ENCODE results near the gene KRT222.

KRT222 gene

DNA sequence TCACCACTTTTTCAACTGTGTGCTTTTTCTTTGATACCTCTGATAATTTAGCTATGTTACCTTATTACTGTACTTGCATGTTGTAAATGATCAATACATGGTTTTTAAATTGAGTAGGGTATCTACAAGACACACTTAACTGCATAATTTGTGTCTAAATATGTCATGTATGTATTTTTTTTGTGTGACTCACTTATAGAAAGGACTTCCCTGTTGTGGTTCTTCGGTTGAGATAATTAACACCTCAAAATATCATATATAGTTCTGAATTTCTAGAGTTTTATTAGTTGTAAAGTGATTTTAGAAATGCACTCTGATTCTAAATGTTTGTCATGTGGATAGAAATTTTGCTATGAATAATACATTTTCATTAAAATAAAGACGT, 14.5 kb upstream of the KRT222 start:
- TF ChIP-seq, protein P1, sequence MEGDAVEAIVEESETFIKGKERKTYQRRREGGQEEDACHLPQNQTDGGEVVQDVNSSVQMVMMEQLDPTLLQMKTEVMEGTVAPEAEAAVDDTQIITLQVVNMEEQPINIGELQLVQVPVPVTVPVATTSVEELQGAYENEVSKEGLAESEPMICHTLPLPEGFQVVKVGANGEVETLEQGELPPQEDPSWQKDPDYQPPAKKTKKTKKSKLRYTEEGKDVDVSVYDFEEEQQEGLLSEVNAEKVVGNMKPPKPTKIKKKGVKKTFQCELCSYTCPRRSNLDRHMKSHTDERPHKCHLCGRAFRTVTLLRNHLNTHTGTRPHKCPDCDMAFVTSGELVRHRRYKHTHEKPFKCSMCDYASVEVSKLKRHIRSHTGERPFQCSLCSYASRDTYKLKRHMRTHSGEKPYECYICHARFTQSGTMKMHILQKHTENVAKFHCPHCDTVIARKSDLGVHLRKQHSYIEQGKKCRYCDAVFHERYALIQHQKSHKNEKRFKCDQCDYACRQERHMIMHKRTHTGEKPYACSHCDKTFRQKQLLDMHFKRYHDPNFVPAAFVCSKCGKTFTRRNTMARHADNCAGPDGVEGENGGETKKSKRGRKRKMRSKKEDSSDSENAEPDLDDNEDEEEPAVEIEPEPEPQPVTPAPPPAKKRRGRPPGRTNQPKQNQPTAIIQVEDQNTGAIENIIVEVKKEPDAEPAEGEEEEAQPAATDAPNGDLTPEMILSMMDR (IDR thresholded peaks at IDR 0.05): no peak

DNA sequence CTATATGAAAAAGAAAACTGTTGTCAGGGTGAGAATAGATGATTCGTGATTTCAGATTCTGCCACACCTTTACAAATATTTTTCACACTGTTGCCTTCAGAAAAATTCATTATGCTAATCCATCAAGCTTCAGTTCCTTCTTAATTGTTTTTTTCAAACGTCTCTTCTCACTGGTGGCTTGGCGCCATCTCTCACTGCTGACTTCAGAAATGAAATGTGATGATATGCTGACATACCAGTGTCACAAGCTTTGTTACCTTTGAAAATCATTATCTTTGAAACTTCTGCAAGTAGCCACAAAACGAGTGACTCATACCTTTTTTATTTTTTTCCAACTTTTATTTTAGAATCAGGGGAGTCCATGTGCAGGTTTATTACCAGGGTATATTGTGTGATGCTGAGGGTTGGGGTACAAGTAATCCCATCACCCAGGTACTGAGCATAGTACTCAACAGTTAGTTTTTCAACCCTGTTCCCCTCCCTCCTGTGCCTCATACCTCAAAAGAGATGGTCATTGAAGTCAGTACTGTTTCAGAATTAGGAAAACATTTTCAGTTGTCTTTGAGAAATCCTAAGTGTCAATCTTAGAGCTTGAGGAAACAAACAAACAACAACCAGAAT, 14.0 kb upstream of the KRT222 start:
- TF ChIP-seq, protein P1 (IDR thresholded peaks at IDR 0.05): no peak

DNA sequence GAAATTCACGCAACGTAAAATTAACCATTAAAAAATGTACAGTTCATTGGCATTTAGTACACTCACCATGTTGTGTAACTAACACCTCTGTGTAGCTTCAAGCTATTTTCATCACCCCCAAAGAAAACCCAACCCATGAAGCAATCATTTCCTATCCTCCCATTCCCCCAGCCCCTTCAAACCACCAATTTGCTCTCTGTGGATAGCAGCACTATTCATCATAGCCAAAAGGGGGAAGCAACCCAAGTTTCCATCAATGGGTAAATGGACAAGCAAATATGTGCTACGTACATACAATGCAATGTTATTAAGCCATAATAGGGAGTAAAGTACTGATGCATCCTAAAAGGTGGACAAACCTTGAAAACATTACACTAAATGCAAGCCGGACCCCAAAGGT, 10.9 kb upstream of the KRT222 start:
- TF ChIP-seq, protein P1 (IDR thresholded peaks at IDR 0.05): no peak

DNA sequence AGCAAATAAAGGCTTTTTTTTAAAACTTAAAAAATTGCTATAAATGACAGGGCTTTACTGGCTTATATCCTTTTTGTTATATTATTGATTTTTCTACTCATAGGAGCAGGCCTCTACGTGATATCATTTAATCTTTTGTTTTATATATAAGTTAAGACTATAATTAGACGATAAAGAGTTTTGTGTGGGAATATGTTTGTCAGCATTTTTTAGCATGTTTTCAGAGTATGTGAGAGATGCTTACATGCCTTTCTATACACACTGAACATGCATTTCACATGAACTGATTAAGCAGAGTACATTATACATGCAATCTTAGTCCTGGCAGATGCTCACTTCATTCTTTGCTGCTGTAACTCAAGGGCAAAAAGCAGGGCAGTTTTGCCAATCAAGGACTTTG, 7.7 kb upstream of the KRT222 start:
- TF ChIP-seq, protein P1 (IDR thresholded peaks at IDR 0.05): no peak

DNA sequence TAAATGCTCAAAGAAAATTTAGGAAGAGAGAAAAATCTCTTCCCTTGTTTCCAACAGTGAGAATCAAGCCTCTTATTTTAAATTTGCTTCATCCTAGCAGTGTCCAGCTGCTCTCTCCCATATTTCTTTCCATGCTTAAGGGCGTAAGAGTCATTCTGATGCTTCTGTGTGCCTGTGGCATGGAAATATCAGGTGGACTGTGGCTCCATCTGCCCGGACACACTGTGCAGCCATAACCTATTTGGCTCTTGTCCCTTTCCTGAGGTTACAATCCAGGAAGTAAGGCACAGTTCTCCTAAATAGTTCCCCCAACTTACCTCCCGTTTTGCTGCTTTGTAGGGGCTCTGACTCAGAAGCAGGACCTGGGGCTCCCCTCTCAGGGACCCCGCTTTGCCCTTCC, 6.3 kb upstream of the KRT222 start:
- TF ChIP-seq, protein P1 (IDR thresholded peaks at IDR 0.05): no peak

DNA sequence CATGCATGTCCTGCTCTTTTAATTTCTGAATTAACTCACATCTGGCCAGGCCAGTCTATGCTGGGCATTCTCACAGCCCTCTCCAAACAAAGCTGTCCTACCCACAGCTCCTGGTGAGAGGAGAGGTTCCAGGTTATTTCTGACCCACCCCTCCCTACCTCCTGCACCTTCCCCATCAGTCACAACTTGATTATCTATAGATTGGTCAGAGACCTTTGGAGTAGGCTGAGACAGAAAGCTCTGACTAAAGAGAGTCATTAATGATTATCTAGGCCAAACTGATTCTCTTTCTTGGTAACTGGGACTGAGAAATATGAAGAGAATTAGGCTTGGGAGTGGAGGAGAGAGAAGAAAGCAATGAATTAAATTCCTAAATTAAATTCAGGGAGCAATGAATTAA, 1.4 kb upstream of the KRT222 start:
- TF ChIP-seq, protein P1 (IDR thresholded peaks at IDR 0.05): no peak

DNA sequence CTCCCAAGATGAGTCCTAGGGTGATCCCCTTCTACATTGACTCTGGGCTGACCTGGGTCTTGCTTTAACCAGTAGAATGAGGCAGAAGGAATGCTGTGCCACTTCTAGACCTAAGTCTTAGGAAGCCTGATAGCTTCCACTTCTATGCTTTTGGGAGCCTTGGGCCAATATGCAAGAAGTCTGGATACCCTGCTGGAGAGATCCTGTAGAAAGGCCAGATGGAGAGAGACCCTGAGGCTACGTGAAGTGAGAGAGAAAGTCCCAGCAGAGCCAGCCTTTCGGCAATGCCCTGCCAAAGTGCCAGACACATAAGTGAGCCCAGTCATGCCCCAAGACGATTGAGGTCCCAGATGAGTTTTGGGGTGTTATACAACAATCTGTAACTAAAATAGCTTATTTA, 1.7 kb downstream of the KRT222 start:
- TF ChIP-seq, protein P1 (IDR thresholded peaks at IDR 0.05): no peak

DNA sequence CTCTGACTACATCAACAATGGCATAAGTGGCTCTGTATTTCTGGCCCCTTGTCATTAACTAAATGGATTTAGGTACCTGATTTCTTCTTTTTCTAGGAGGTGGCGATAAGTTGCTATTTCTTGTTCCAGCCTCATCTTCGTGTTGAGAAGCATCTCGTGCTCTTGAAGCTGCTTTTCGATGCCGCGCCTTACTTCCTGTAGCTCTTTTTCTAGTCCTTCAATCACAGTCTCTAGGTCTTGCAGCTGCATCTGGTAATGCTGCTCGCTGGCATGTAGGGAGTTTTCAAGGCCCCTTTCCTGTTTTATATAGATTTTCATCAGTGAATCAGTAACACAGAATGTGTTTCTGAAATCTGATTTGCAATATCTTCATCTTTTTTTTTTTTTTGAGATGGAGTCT, 5.1 kb downstream of the KRT222 start:
- TF ChIP-seq, protein P1 (IDR thresholded peaks at IDR 0.05): no peak

All from LNCAP (cell line).